ENCODE measurements around the gene ICE2.
A peak's percentile ranks its signal among the peaks of the same experiment; 100 is the strongest.

Gene ICE2

DNA sequence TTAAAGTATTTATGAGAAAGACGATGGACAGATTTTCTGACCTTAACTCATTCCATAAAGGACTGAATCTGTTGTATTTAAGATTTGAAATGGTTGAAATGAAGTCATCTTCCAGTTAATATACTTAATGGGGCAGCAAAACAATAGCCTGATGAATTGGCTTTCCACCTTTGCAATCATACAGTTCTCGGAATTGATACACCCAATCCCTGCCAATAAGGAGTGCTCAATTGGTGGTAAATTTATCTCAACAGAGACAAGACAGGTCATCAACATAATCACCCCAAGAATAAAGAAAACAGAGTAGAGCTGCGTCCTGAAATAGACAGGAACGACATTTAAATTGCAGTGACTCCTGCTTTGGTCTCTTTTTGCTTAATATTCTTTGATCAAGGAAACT, 92.3 kb downstream of the ICE2 start:
- TF ChIP-seq, protein P1, sequence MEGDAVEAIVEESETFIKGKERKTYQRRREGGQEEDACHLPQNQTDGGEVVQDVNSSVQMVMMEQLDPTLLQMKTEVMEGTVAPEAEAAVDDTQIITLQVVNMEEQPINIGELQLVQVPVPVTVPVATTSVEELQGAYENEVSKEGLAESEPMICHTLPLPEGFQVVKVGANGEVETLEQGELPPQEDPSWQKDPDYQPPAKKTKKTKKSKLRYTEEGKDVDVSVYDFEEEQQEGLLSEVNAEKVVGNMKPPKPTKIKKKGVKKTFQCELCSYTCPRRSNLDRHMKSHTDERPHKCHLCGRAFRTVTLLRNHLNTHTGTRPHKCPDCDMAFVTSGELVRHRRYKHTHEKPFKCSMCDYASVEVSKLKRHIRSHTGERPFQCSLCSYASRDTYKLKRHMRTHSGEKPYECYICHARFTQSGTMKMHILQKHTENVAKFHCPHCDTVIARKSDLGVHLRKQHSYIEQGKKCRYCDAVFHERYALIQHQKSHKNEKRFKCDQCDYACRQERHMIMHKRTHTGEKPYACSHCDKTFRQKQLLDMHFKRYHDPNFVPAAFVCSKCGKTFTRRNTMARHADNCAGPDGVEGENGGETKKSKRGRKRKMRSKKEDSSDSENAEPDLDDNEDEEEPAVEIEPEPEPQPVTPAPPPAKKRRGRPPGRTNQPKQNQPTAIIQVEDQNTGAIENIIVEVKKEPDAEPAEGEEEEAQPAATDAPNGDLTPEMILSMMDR (IDR thresholded peaks at IDR 0.05; ENCODE audit: insufficient read depth, low read depth, low read length, missing control alignments): no peak
- no peak overlapping the region for H3K4me3 ChIP-seq (ENCODE audit: low read length)
- peak; percentile 2 for DNase-seq (ENCODE audit: low read depth)

DNA sequence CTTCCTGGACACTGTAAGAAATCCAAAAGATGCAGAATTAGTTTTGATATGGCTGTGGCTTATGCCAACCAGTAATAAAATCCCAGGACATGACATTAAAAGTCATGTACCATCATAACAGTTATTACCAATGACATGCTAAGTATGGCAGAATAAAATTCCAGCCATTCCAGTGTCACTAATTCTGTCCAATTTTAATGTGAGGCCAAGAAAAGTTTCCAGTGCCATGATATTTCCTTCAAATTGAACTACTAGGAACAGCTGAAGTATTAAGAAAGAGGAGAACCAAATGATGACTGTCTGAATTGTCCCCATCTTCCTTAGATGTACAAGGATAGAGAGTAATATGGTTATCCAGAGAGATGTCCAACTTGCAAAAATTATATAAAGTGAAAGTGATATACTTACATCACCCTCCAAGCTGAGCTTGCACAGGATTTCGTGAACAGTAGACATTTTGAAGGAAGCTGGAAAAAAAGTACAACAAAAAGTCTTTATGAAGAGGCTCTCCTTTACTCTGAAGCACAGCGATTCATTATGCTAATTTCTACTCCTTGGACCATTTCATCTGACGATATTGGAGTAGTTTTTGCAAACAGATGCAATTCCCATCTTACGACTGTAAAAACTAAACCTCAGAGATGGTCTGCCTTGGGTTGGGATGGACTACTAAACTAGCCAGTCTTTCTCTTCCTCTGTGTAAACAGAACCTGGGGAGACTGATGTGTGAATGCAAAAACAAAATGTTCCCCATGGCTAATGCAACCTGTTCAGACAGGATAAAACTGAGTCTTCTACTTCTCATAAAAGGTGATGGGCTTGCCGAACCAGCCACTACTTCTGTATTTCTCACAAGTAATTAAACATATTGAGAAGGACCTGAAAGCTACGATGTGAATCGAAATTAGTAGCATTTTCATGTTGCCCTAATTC, 93.1 kb downstream of the ICE2 start:
- peak; percentile 41 for DNase-seq (ENCODE audit: low read depth)
- TF ChIP-seq, protein P1 (IDR thresholded peaks at IDR 0.05; ENCODE audit: insufficient read depth, low read depth, low read length, missing control alignments): no peak
- no peak overlapping the region for H3K4me3 ChIP-seq (ENCODE audit: low read length)

DNA sequence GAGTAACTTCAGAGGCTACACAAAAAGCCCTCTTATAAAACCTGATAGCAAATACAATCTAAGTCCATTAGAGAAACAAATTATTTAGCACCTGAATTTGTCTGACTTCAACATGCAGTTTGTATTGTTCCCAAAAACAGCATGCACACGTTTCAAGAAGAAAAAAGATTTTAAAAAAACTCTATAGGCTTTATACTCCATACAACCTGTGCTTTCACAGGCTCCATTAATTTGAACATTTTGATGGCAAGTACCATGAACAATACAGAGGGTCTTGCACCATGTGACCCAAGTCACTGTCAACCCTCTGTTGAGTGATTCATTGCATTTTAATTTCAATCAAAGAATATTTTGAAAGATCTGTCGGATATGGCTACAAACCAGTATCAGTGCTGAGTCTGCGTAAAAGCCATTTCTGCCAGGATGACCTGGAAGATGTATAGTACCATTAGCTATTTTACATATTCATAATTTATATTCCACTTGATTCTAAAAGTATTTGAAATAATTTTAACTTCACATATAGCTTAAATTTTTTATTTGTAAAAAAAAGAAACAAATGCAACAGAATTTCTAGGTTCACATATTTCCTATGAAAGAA, 94.3 kb downstream of the ICE2 start:
- DNase-seq (ENCODE audit: low read depth): no peak
- no peak overlapping the region for H3K4me3 ChIP-seq (ENCODE audit: low read length)
- TF ChIP-seq, protein P1 (IDR thresholded peaks at IDR 0.05; ENCODE audit: insufficient read depth, low read depth, low read length, missing control alignments): no peak

DNA sequence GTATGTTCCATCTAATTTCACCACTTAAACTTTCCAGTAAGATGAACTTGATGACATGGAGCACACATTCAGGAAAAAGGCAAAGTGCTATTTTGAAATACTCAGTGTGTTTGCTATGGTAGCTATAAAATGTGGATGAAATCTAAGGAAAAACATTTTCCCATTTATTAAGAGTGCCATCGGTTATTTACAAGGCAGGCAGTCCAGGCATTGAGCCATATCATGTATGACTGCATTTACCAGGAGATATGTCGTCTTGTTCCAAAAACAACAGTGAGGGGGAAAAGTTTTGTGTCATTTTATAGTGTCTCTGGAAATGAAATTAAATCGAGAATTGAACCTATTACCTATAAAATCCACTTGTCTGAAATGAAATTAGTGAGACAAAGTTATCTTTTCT, 94.9 kb downstream of the ICE2 start:
- no peak overlapping the region for H3K4me3 ChIP-seq (ENCODE audit: low read length)
- DNase-seq (ENCODE audit: low read depth): no peak
- TF ChIP-seq, protein P1 (IDR thresholded peaks at IDR 0.05; ENCODE audit: insufficient read depth, low read depth, low read length, missing control alignments): no peak

DNA sequence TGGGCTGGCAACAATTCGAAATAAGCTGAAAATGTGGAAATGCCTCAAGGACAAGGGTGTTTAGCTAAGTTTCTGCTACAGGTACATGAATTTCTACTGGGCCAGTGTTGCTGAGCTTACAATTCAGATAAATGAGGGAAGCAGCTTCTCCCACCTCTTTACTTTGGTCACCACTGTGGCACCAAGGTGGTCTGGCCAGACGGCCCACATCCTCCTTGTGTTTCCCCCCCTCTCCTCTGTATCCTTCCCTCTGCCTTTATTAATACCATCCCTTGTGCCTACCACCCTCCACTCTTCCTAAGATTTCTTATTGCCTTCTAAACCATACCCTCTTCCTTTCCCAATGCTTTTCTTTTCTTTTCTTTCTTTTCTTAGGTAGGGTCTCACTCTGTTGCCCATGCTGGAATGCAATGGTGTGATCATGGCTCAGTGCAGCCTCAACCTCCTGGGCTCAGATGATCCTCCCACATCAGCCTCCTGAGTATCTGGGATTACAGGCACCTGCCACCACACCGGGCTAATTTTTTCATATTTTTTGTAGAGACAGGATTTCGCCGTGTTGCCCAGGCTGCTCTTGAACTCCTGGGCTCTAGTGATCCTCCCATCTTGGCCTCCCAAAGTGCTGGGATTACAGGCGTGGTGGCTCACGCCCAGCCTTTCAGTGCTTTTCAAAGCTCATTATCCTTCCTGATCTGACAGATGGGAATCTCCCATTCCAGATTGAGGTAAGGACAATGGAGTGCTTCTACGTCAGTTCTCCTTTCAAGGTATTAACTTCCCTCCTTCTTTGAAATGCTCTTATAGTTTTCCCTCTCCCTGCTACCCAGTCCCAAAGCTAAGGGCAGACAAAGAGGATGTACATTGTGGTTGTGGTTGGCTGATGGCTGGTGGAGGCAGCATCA, 95.9 kb downstream of the ICE2 start:
- TF ChIP-seq, protein P1 (IDR thresholded peaks at IDR 0.05; ENCODE audit: insufficient read depth, low read depth, low read length, missing control alignments): no peak
- H3K4me3 ChIP-seq (ENCODE audit: low read length): no peak overlapping the region
- DNase-seq (ENCODE audit: low read depth): no peak

DNA sequence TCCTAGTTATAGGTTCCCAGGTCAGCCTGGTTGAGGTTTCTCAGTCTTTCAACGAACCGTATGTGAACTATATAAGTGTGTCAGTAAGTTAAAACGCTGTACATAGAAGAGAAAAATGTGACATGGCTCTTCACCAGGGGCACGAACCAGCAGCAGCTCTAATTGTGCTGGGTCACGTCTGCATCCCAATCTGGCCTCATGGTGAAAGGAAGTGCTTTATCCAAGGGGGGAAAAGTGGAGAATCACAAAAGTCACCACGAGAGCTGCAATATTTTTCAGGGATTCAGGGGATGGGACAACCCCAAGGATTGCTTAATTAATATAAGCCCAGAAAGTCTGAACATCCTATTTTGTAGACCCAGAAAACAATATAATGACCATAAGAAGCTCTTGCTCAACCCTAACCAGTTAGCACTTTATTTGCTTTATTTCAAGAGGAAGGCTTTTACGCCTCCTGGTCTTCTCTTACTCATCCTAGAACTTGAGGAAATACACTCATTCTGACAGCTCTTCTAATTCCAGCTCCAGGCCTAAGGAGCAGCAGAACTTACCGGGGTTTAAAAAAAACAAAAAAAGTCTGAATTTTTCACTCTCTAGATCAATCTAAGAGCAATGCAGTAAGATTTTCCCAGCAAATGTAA, 97.7 kb downstream of the ICE2 start:
- DNase-seq (ENCODE audit: low read depth): no peak
- TF ChIP-seq, protein P1 (IDR thresholded peaks at IDR 0.05; ENCODE audit: insufficient read depth, low read depth, low read length, missing control alignments): no peak
- H3K4me3 ChIP-seq (ENCODE audit: low read length): no peak overlapping the region
